ENCODE measurements around the gene ERG.
A peak's percentile ranks its signal among the peaks of the same experiment; 100 is the strongest.

The ERG gene

DNA sequence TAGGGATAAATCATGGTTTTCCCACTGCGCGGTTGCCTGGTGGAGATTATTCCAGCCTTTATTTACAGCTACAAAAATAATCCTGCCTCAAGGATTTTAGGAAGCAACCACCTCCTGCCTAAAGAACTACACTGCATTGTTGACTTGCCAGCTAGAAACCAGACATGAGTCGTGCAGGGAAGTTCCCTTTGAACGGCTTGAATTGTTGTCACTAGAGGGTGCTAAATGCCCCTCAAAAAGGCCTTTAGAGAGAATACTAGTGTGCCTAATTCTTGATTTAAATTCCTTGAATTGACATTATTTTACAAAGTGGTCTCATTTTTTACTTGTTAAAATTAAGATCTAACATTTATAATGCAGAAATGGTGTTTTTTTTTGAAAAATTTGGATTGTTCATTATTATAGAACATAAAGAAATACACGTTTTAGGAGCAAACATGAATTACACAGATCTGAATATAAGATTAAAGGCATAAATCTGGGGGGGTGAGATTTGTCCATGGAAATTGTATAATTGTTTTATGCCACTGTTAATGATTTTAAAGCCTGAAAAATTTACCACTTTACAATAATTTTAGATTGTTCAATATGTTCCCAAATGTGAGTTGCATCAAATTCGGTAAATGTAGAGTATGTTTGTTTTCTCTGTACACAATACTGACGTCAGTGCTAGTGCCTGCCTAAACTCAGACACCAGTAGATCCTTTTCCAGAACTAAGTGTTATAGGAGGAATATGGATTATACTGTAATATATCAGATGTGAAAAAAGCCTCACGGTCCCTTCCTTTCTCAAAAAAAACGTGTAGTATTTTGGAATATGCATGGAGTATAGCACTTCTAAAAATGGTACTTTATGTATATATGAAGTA lies 7.6 kb upstream of the ERG start:
- TF ChIP-seq, protein P1, sequence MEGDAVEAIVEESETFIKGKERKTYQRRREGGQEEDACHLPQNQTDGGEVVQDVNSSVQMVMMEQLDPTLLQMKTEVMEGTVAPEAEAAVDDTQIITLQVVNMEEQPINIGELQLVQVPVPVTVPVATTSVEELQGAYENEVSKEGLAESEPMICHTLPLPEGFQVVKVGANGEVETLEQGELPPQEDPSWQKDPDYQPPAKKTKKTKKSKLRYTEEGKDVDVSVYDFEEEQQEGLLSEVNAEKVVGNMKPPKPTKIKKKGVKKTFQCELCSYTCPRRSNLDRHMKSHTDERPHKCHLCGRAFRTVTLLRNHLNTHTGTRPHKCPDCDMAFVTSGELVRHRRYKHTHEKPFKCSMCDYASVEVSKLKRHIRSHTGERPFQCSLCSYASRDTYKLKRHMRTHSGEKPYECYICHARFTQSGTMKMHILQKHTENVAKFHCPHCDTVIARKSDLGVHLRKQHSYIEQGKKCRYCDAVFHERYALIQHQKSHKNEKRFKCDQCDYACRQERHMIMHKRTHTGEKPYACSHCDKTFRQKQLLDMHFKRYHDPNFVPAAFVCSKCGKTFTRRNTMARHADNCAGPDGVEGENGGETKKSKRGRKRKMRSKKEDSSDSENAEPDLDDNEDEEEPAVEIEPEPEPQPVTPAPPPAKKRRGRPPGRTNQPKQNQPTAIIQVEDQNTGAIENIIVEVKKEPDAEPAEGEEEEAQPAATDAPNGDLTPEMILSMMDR (conservative IDR thresholded peaks at IDR 0.05; ENCODE audit: low read depth, low read length): peak; percentile 53
- no peaks in the 10 kb centered on the region for H4K20me1 ChIP-seq (ENCODE audit: insufficient read depth)
- no peak overlapping the region for H3K27ac ChIP-seq
- H2AFZ ChIP-seq (ENCODE audit: low read depth): no peak overlapping the region
- H3K4me3 ChIP-seq (IDR thresholded peaks at IDR 0.05; ENCODE audit: insufficient read depth, low read depth, low read length): no peak overlapping the region
- H3K27me3 ChIP-seq (ENCODE audit: insufficient read depth, low read depth): no peaks in the 10 kb centered on the region
- H3K4me1 ChIP-seq (ENCODE audit: low read depth, poor library complexity, severe bottlenecking): no peaks in the 10 kb centered on the region
- no peak overlapping the region for H3K9ac ChIP-seq
- no peak overlapping the region for H3K4me2 ChIP-seq
- no peaks in the 10 kb centered on the region for H3K36me3 ChIP-seq (ENCODE audit: insufficient read depth)
- H3K79me2 ChIP-seq (ENCODE audit: insufficient read depth, low read depth): no peaks in the 10 kb centered on the region

GRCh38 chr21:38504066-38504465 lies 5.8 kb upstream of the ERG start:
- Histone ChIP-seq H3K4me2 (no peak overlapping the region), H3K9ac (no peak overlapping the region), H3K27me3 (ENCODE audit: insufficient read depth, low read depth) (no peaks in the 10 kb centered on the region), H3K4me1 (ENCODE audit: low read depth, poor library complexity, severe bottlenecking) (no peaks in the 10 kb centered on the region), H2AFZ (ENCODE audit: low read depth) (no peak overlapping the region), H4K20me1 (ENCODE audit: insufficient read depth) (no peaks in the 10 kb centered on the region), H3K36me3 (ENCODE audit: insufficient read depth) (no peaks in the 10 kb centered on the region), H3K27ac (no peak overlapping the region), H3K79me2 (ENCODE audit: insufficient read depth, low read depth) (no peaks in the 10 kb centered on the region), H3K4me3 (IDR thresholded peaks at IDR 0.05; ENCODE audit: insufficient read depth, low read depth, low read length) (no peak overlapping the region)
- TF ChIP-seq, protein P1 (conservative IDR thresholded peaks at IDR 0.05; ENCODE audit: low read depth, low read length): no peak

GRCh38 chr21:38503583-38503982 lies 5.3 kb upstream of the ERG start:
- H2AFZ ChIP-seq (ENCODE audit: low read depth): no peak overlapping the region
- TF ChIP-seq, protein P1 (conservative IDR thresholded peaks at IDR 0.05; ENCODE audit: low read depth, low read length): no peak
- no peak overlapping the region for H3K4me2 ChIP-seq

GRCh38 chr21:38500073-38500472 lies 1.8 kb upstream of the ERG start:
- TF ChIP-seq, protein P1 (conservative IDR thresholded peaks at IDR 0.05; ENCODE audit: low read depth, low read length): no peak
- Histone ChIP-seq H3K27ac (no peak overlapping the region), H3K4me3 (IDR thresholded peaks at IDR 0.05; ENCODE audit: insufficient read depth, low read depth, low read length) (no peak overlapping the region), H4K20me1 (ENCODE audit: insufficient read depth) (no peaks in the 10 kb centered on the region), H3K4me2 (no peak overlapping the region), H3K79me2 (ENCODE audit: insufficient read depth, low read depth) (no peaks in the 10 kb centered on the region), H3K36me3 (ENCODE audit: insufficient read depth) (no peaks in the 10 kb centered on the region), H3K4me1 (ENCODE audit: low read depth, poor library complexity, severe bottlenecking) (no peaks in the 10 kb centered on the region), H2AFZ (ENCODE audit: low read depth) (no peak overlapping the region), H3K27me3 (ENCODE audit: insufficient read depth, low read depth) (no peaks in the 10 kb centered on the region), H3K9ac (no peak overlapping the region)

More at GRCh38 chr21:38503583-38503982, 5.3 kb upstream of the ERG start:
- Histone ChIP-seq H3K36me3 (ENCODE audit: insufficient read depth) (no peaks in the 10 kb centered on the region), H3K27ac (no peak overlapping the region), H4K20me1 (ENCODE audit: insufficient read depth) (no peaks in the 10 kb centered on the region), H3K9ac (no peak overlapping the region), H3K4me3 (IDR thresholded peaks at IDR 0.05; ENCODE audit: insufficient read depth, low read depth, low read length) (no peak overlapping the region), H3K79me2 (ENCODE audit: insufficient read depth, low read depth) (no peaks in the 10 kb centered on the region), H3K27me3 (ENCODE audit: insufficient read depth, low read depth) (no peaks in the 10 kb centered on the region), H3K4me1 (ENCODE audit: low read depth, poor library complexity, severe bottlenecking) (no peaks in the 10 kb centered on the region)

All from KMS-11 (cell line).